Mesendoderm (in vitro differentiated cells): ENCODE measurements around the gene CLUH.
A peak's percentile ranks its signal among the peaks of the same experiment; 100 is the strongest.

Experiments
- DNase-seq: peaks from one replicate; pipeline ENCODE4 v3.0.0; 2013
- H2AK5ac ChIP-seq: 2 replicates; pipeline ENCODE4 v1.6.1; 2013; ENCODE audit warnings: low read length, inconsistent platforms
- H2BK120ac ChIP-seq: 2 replicates; pipeline ENCODE4 v1.6.1; 2013; ENCODE audit warnings: low read depth, mild to moderate bottlenecking, low read length, moderate library complexity, mixed read lengths
- H2BK15ac ChIP-seq: replicated peaks from 2 replicates; pipeline ENCODE4 v1.6.1; 2013; ENCODE audit warnings: low read depth, mild to moderate bottlenecking, moderate library complexity
- H2BK5ac ChIP-seq: 2 replicates; pipeline ENCODE4 v1.6.1; 2013; ENCODE audit warnings: low read length, inconsistent platforms
- H3K18ac ChIP-seq: 2 replicates; pipeline ENCODE4 v1.6.1; 2013; ENCODE audit warnings: mild to moderate bottlenecking, low read length, mixed read lengths
- H3K23ac ChIP-seq: one replicate; pipeline ENCODE4 v1.6.1; 2013; ENCODE audit warnings: low read length
- H3K27ac ChIP-seq: 2 replicates; pipeline ENCODE4 v1.5.1; 2013; ENCODE audit warnings: low read depth, mild to moderate bottlenecking, inconsistent platforms, low read length, moderate library complexity
- H3K27me3 ChIP-seq: 2 replicates; pipeline ENCODE4 v1.6.1; 2013; ENCODE audit warnings: low read length, control low read depth, mild to moderate bottlenecking, inconsistent platforms; ENCODE audit not compliant: insufficient read depth, poor library complexity
- H3K36me3 ChIP-seq: 2 replicates; pipeline ENCODE4 v1.6.1; 2013; ENCODE audit warnings: low read length, inconsistent platforms; ENCODE audit not compliant: control insufficient read depth, insufficient read depth
- H3K4ac ChIP-seq: one replicate; pipeline ENCODE4 v1.6.1; 2013; ENCODE audit warnings: low read depth, mild to moderate bottlenecking, low read length, moderate library complexity
- H3K4me1 ChIP-seq: 2 replicates; pipeline ENCODE4 v1.6.1; 2013; ENCODE audit warnings: low read depth, low read length, inconsistent platforms; ENCODE audit not compliant: control insufficient read depth
- H3K4me2 ChIP-seq: 2 replicates; pipeline ENCODE4 v1.6.1; 2013; ENCODE audit warnings: low read length
- H3K4me3 ChIP-seq: 2 replicates; pipeline ENCODE4 v1.5.1; 2013; ENCODE audit warnings: mild to moderate bottlenecking, low read length
- H3K56ac ChIP-seq: one replicate; pipeline ENCODE4 v1.6.1; 2013; ENCODE audit warnings: low read length
- H3K79me1 ChIP-seq: 2 replicates; pipeline ENCODE4 v1.6.1; 2013; ENCODE audit warnings: low read length, inconsistent platforms
- H3K79me2 ChIP-seq: 2 replicates; pipeline ENCODE4 v1.6.1; 2013; ENCODE audit warnings: mild to moderate bottlenecking, low read length; ENCODE audit not compliant: control insufficient read depth, insufficient read depth
- H3K9ac ChIP-seq: 2 replicates; pipeline ENCODE4 v1.6.1; 2013; ENCODE audit warnings: low read length, inconsistent platforms
- H4K5ac ChIP-seq: one replicate; pipeline ENCODE4 v1.6.1; 2013; ENCODE audit warnings: low read length
- H4K8ac ChIP-seq: one replicate; pipeline ENCODE4 v1.6.1; 2013; ENCODE audit warnings: low read depth, mild to moderate bottlenecking, control low read depth, low read length, moderate library complexity
- WGBS: extraction: QIAGEN DNeasy Blood & Tissue Kit; methylation state at CpG from one replicate; pipeline ENCODE4 v1.1.7; 2013; ENCODE audit warnings: low lambda C conversion rate, missing lambda C conversion rate; ENCODE audit not compliant: insufficient coverage; ENCODE audit errors: extremely low coverage; 5-methylcytosine and 5-hydroxymethylcytosine counted together

Gene CLUH

DNA sequence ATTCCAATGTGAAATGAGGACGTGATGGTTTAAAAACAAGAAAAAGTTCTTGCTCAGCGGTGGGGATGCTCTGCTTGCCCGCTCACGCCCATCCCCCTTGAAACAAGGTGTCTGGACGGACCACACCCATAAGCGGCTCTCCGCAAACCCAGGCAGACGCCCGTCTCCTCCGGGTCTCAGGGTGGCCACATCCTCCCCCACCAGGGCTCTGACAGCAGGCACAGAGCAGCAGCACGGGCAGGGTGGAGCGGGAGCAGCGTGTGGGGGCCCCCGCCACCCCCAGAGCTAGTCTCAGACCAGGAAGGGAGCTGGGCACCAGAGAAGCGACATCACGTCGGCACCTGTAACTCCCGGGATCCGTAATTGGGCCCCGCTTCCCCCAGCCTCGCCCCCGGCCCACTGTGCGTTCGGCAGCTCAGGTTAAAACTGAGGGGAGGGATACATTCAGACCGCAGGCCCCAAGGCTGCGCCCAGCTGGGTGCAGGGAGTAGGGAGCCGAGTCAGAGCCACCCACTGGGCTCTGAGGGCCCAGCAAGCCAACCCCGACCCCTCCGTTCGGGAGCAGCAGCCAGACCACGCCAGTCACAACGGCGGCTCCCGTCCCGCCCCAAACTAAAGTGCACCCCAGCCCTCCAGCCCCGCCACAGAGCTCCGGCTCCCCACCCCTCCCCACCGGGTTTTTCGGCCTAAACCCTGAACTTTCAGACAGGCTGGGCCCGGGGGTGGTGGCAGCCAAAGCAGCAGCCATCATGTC is 22.0 kb downstream of the CLUH start:
- no peaks in the 10 kb centered on the region for H3K79me1 ChIP-seq
- H3K27me3 ChIP-seq: no peaks in the 10 kb centered on the region
- H4K5ac ChIP-seq: no peak overlapping the region
- H3K79me2 ChIP-seq: no peaks in the 10 kb centered on the region
- H2BK120ac ChIP-seq: no peak overlapping the region
- H2AK5ac ChIP-seq: no peak overlapping the region
- no peak overlapping the region for H4K8ac ChIP-seq
- no CpG with 5 or more reads among the region's 40 CpGs for WGBS
- no peaks in the 10 kb centered on the region for H3K4me1 ChIP-seq
- H3K4me2 ChIP-seq: no peak overlapping the region
- no peak overlapping the region for H2BK5ac ChIP-seq
- no peaks in the 10 kb centered on the region for H3K36me3 ChIP-seq
- H3K23ac ChIP-seq: no peak overlapping the region
- DNase-seq: no peak
- no peak overlapping the region for H3K27ac ChIP-seq
- no peak overlapping the region for H3K4me3 ChIP-seq
- no peak overlapping the region for H3K56ac ChIP-seq
- no peak overlapping the region for H3K4ac ChIP-seq
- H2BK15ac ChIP-seq: no peak overlapping the region
- no peak overlapping the region for H3K18ac ChIP-seq
- H3K9ac ChIP-seq: no peak overlapping the region

DNA sequence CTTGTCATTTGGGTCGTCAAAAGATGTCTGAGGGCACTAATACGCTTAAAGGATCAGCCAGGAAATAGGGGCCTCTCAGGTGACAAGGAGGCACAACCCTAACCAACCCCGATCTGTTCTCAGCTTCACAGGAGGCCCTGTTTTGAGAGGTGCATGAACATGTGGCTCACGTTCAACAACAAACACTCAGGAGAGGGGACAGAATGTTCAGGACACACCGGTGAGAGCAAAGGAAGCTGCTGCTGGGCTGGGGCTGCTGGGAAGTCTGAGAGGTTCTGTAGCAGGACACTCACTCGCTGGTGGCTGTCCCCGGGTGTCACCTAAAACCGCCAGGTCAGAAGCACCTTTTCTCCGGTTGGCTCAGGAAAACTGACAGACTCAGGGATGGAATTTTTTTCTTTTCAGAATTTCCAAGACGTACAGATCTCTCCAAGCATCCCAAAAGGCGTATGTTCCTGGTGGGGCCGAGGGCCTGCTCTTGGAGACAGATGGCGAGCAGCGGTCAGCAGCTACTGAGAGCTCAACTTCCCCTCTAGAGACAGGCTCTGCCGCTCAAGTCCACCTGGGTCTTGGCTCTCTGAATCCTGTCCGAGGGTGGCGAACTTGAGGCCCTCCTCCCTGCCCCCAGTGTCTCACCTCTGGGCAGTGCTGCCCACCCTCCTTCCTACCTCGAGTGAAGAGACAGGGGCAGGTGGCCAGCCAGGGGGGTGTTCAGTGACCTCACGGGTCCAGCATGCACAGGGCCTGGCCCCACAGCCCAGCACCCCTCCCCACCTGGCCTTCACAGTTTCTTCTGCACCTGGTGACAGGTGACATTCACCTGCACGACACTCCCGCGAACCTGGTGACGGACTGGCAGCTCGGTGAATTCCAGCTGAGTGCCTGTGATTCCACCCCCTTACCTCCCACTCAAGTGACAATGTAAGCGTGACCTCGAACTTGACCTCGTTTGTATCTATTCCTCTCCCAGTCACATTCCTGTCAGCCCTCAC is 22.9 kb downstream of the CLUH start:
- Histone ChIP-seq H2BK120ac (no peak overlapping the region), H3K23ac (no peak overlapping the region), H3K27ac (no peak overlapping the region), H2AK5ac (no peak overlapping the region), H3K4me3 (no peak overlapping the region), H2BK5ac (no peak overlapping the region), H3K4me2 (no peak overlapping the region), H3K4me1 (no peaks in the 10 kb centered on the region), H3K79me2 (no peaks in the 10 kb centered on the region), H3K27me3 (no peaks in the 10 kb centered on the region), H3K36me3 (peaks cover 1% of the 10 kb centered on the region), H3K9ac (no peak overlapping the region), H3K4ac (no peak overlapping the region), H3K18ac (no peak overlapping the region), H4K8ac (no peak overlapping the region), H3K56ac (no peak overlapping the region), H3K79me1 (no peaks in the 10 kb centered on the region), H2BK15ac (no peak overlapping the region), H4K5ac (no peak overlapping the region)
- DNase-seq: peak; percentile 25
- WGBS: no CpG with 5 or more reads among the region's 27 CpGs

- H3K27me3 ChIP-seq: no peaks in the 10 kb centered on the region
- no peak overlapping the region for H2BK15ac ChIP-seq
- H3K27ac ChIP-seq: no peak overlapping the region
- H3K79me2 ChIP-seq: no peaks in the 10 kb centered on the region
- no peak overlapping the region for H3K4me2 ChIP-seq
- H3K79me1 ChIP-seq: no peaks in the 10 kb centered on the region
- no peaks in the 10 kb centered on the region for H3K4me1 ChIP-seq
- H2BK5ac ChIP-seq: no peak overlapping the region
- no peak overlapping the region for H2AK5ac ChIP-seq
- H3K18ac ChIP-seq: no peak overlapping the region
- no peak overlapping the region for H2BK120ac ChIP-seq
- H3K4me3 ChIP-seq: no peak overlapping the region
- peaks cover 1% of the 10 kb centered on the region for H3K36me3 ChIP-seq
- no peak for DNase-seq
- WGBS: no CpG with 5 or more reads among the region's 6 CpGs
- no peak overlapping the region for H3K23ac ChIP-seq
- H3K9ac ChIP-seq: no peak overlapping the region
- no peak overlapping the region for H3K4ac ChIP-seq
- H4K8ac ChIP-seq: no peak overlapping the region
- H4K5ac ChIP-seq: no peak overlapping the region
- H3K56ac ChIP-seq: no peak overlapping the region
Measured at GRCh38 chr17:2687074-2687418, 24.5 kb downstream of the CLUH start.

- H3K4me2 ChIP-seq: no peak overlapping the region
- no peak overlapping the region for H2BK120ac ChIP-seq
- H2AK5ac ChIP-seq: no peak overlapping the region
- no peaks in the 10 kb centered on the region for H3K79me2 ChIP-seq
- H3K23ac ChIP-seq: no peak overlapping the region
- peaks cover 4% of the 10 kb centered on the region for H3K36me3 ChIP-seq
- no peak overlapping the region for H4K8ac ChIP-seq
- H2BK5ac ChIP-seq: no peak overlapping the region
- H3K56ac ChIP-seq: no peak overlapping the region
- H3K4me1 ChIP-seq: no peaks in the 10 kb centered on the region
- H4K5ac ChIP-seq: no peak overlapping the region
- H3K18ac ChIP-seq: no peak overlapping the region
- H3K79me1 ChIP-seq: no peaks in the 10 kb centered on the region
- no peaks in the 10 kb centered on the region for H3K27me3 ChIP-seq
- no CpG with 5 or more reads among the region's 15 CpGs for WGBS
- H3K4me3 ChIP-seq: no peak overlapping the region
- H3K27ac ChIP-seq: no peak overlapping the region
- H3K4ac ChIP-seq: no peak overlapping the region
- DNase-seq: no peak
- H2BK15ac ChIP-seq: no peak overlapping the region
- no peak overlapping the region for H3K9ac ChIP-seq
Measured at GRCh38 chr17:2685696-2686095, 25.9 kb downstream of the CLUH start.

DNA sequence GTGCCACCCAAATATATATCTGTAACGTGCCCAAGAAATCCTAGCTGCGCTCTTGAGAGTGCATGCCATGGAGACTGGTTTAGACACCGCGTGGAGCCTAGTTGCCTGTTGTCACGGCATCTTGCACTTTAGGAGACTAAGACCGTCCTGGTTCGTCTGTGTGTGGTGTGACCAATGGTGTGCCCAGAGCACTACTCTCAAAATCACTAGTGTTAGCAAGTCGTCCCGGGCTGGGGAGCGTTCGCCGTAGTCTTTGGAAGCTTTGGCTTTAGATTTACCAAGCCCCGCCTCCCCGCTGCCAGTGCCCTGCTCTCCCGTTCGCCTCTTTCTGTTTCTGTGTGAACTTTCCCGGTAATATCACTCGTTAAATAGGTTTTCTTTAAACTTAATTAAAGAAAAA is 27.0 kb downstream of the CLUH start:
- Histone ChIP-seq H3K9ac (no peak overlapping the region), H2BK15ac (no peak overlapping the region), H3K56ac (no peak overlapping the region), H3K79me1 (no peaks in the 10 kb centered on the region), H3K4ac (no peak overlapping the region), H4K8ac (no peak overlapping the region), H3K4me1 (no peaks in the 10 kb centered on the region), H3K36me3 (peaks cover 7% of the 10 kb centered on the region), H4K5ac (no peak overlapping the region), H3K27ac (peak overlapping the region; percentile 27), H3K18ac (no peak overlapping the region), H2BK5ac (no peak overlapping the region), H3K79me2 (no peaks in the 10 kb centered on the region), H3K23ac (no peak overlapping the region), H2AK5ac (no peak overlapping the region), H3K4me3 (no peak overlapping the region), H2BK120ac (no peak overlapping the region), H3K27me3 (no peaks in the 10 kb centered on the region), H3K4me2 (no peak overlapping the region)
- no CpG with 5 or more reads among the region's 18 CpGs for WGBS
- no peak for DNase-seq
